ENCODE results near the gene SPECC1. TPM values are rescaled to one million over a fixed set of nuclear protein-coding genes. Genes with fewer than 3 reads are reported as not detected.
"Not testable (repeated sequence)": the region's sequence is repeated elsewhere in the genome, so short reads cannot be mapped to it uniquely, and the experiment has no call there.

The SPECC1 gene
- total RNA-seq, 1 donor from 2014 or later = 1.9 TPM

- no peak for DNase-seq (ENCODE audit: low spot score)
- no peak for ATAC-seq
These were observed 250.5 kb downstream of the SPECC1 start for GRCh38 chr17:20259668-20260067.

GRCh38 chr17:20260268-20260667 lies 251.1 kb downstream of the SPECC1 start:
- ATAC-seq = no peak
- DNase-seq (ENCODE audit: low spot score) = no peak

GRCh38 chr17:20262226-20263114 lies 253.3 kb downstream of the SPECC1 start:
- DNase-seq (ENCODE audit: low spot score) = no peak
- no peak for ATAC-seq

- DNase-seq (ENCODE audit: low spot score); ATAC-seq: not testable (repeated sequence)
These were observed 253.9 kb downstream of the SPECC1 start for GRCh38 chr17:20263115-20263433.

- ATAC-seq (no peak), DNase-seq (ENCODE audit: low spot score) (no peak)
These were observed 254.4 kb downstream of the SPECC1 start for GRCh38 chr17:20263595-20263994.

- DNase-seq (ENCODE audit: low spot score) = no peak
- ATAC-seq = no peak
These were observed 255.8 kb downstream of the SPECC1 start for GRCh38 chr17:20264996-20265395.

GRCh38 chr17:20266806-20267458 lies 257.8 kb downstream of the SPECC1 start:
- DNase-seq (ENCODE audit: low spot score) (no peak), ATAC-seq (no peak)

GRCh38 chr17:20267459-20267842 lies 258.3 kb downstream of the SPECC1 start:
- ATAC-seq = no peak
- DNase-seq (ENCODE audit: low spot score) = no peak

GRCh38 chr17:20270369-20270768 lies 261.2 kb downstream of the SPECC1 start:
- no peak for ATAC-seq

GRCh38 chr17:20271011-20271610 lies 262.0 kb downstream of the SPECC1 start:
- no peak for ATAC-seq
- no peak for DNase-seq (ENCODE audit: low spot score)

More at GRCh38 chr17:20270369-20270768, 261.2 kb downstream of the SPECC1 start:
- DNase-seq (ENCODE audit: low spot score) = no peak

GRCh38 chr17:20273741-20274500 lies 264.8 kb downstream of the SPECC1 start:
- DNase-seq (ENCODE audit: low spot score) (no peak), ATAC-seq (no peak)

- no peak for ATAC-seq
- DNase-seq (ENCODE audit: low spot score) = no peak
These were observed 266.5 kb downstream of the SPECC1 start for GRCh38 chr17:20275653-20276052.

- no peak for ATAC-seq
- no peak for DNase-seq (ENCODE audit: low spot score)
These were observed 267.3 kb downstream of the SPECC1 start for GRCh38 chr17:20276421-20276820.

- ATAC-seq (no peak), DNase-seq (ENCODE audit: low spot score) (no peak)
These were observed 269.6 kb downstream of the SPECC1 start for GRCh38 chr17:20278805-20279204.

GRCh38 chr17:20279631-20280030 lies 270.5 kb downstream of the SPECC1 start:
- DNase-seq (ENCODE audit: low spot score) (no peak), ATAC-seq (no peak)

- ATAC-seq = no peak
- no peak for DNase-seq (ENCODE audit: low spot score)
These were observed 270.9 kb downstream of the SPECC1 start for GRCh38 chr17:20280051-20280450.

GRCh38 chr17:20280851-20281250 lies 271.7 kb downstream of the SPECC1 start:
- DNase-seq (ENCODE audit: low spot score) = no peak
- no peak for ATAC-seq

- peak; percentile 48 for DNase-seq (ENCODE audit: low spot score)
- ATAC-seq = peak; percentile 23
These were observed 272.7 kb downstream of the SPECC1 start for GRCh38 chr17:20281860-20282259.

- no peak for DNase-seq (ENCODE audit: low spot score)
- no peak for ATAC-seq
These were observed 273.6 kb downstream of the SPECC1 start for GRCh38 chr17:20282526-20283308.

GRCh38 chr17:20284022-20284421 lies 274.9 kb downstream of the SPECC1 start:
- DNase-seq (ENCODE audit: low spot score) (no peak), ATAC-seq (no peak)
